ENCODE data around the gene SLCO2B1. TPM values are rescaled to one million over a fixed set of nuclear protein-coding genes. Genes with fewer than 3 reads are reported as not detected.

The SLCO2B1 gene
- total and polyA plus RNA-seq, 2 of the 8 experiments (the other 6 are each of a cell fraction or from before 2014, with no cell fraction given): 0.03 TPM; not detected in 1

DNA sequence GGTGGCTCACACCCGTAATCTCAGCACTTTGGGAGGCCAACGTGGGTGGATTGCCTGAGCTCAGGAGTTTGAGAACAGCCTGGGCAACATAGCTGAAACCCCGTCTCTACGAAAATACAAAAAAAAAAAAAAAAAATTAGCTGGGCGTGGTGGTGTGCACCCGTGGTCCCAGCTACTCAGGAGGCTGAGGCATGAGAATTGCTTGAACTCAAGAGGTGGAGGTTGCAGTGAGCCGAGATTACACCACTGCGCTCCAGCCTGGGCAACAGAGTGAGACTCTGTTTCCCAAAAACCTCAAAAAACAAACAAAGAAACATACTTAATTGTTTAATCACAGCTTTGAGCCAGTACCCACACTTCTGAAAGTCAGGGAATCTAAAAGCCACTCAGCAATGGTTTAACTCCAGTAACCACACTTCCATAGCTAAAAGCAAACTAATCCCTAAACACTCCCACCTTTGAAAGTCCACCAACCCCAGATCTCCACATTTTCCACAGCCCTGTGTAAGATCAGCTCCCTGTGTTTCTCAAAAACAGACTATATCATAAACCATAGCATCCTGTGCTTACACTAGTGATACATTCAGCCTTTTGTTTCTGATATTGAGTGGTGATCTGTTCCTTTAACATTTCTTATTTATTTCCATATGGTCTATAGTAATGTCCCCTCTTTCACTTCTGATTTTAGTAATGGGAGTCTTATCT lies 49.3 kb upstream of the SLCO2B1 start:
- FAIRE-seq (no peak), DNase-seq (ENCODE audit: low read depth in 1 of 2, low spot score in 2 of 2) (no peak)
- no peak overlapping the region for H2BK15ac ChIP-seq (ENCODE audit: low read length)
- no peaks in the 10 kb centered on the region for H3K27me3 ChIP-seq (replicated peaks in 1 of 4; ENCODE audit: control insufficient read depth in 3 of 4, extremely low read depth in 1 of 4, insufficient read depth in 3 of 4, low read length in 3 of 4)
- no peak overlapping the region for H4K91ac ChIP-seq (replicated peaks; ENCODE audit: insufficient read length, low read length)
- H3K9ac ChIP-seq (replicated peaks in 1 of 4; ENCODE audit: extremely low read depth in 1 of 4, low read depth in 3 of 4, low read length in 3 of 4): no peak overlapping the region
- H3K56ac ChIP-seq (replicated peaks; ENCODE audit: insufficient read length, low read depth, low read length): no peak overlapping the region
- H3K18ac ChIP-seq (ENCODE audit: extremely low read depth, low read length): no peak overlapping the region
- no peaks in the 10 kb centered on the region for H3K36me3 ChIP-seq (ENCODE audit: control insufficient read depth in 2 of 4, insufficient read depth in 4 of 4, low read length in 3 of 4)
- POLR2A ChIA-PET (ENCODE audit: partially characterized antibody): no interaction called here
- no peak overlapping the region for H2BK5ac ChIP-seq (ENCODE audit: low read depth, low read length)
- no peaks in the 10 kb centered on the region for H3K23me2 ChIP-seq (ENCODE audit: low read depth, low read length)
- no peak overlapping the region for H3K27ac ChIP-seq (ENCODE audit: low read depth, low read length)
- WGBS, 2 experiments (ENCODE audit: extremely low coverage in 1 of 2, insufficient coverage in 1 of 2, insufficient read length in 1 of 2, insufficient replicate concordance in 2 of 2, low coverage in 1 of 2, low lambda C conversion rate in 2 of 2, missing lambda C conversion rate in 1 of 2): 78% methylated on average over 8 of the region's 8 CpGs; no CpG with 5 or more reads in 1 of the 2 experiments
- no peak overlapping the region for H2AK5ac ChIP-seq (ENCODE audit: low read depth, low read length)
- no peak overlapping the region for H3K23ac ChIP-seq (ENCODE audit: insufficient read length)
- peaks cover 0 to 6% of the 10 kb centered on the region in 2 experiments; a peak in 1 of 4 replicates for H3K9me3 ChIP-seq (ENCODE audit: insufficient read depth in 2 of 2, low read depth in 1 of 2, low read length in 1 of 2)
- no peak overlapping the region for H3K4ac ChIP-seq (replicated peaks; ENCODE audit: insufficient read length, low read depth, low read length)
- H4K20me1 ChIP-seq (replicated peaks in 1 of 2; ENCODE audit: control insufficient read depth in 1 of 2, insufficient read depth in 2 of 2, low read length in 2 of 2): no peaks in the 10 kb centered on the region
- no peak overlapping the region for H2AFZ ChIP-seq (ENCODE audit: low read length)
- no peak overlapping the region for H4K8ac ChIP-seq (ENCODE audit: extremely low read depth, insufficient read depth, low read length)
- H2BK20ac ChIP-seq (ENCODE audit: low read length): no peak overlapping the region
- TF ChIP-seq POLR2AphosphoS5 (IDR thresholded peaks at IDR 0.05; ENCODE audit: low read depth, low read length) (no peak), SRF (IDR thresholded peaks at IDR 0.05; ENCODE audit: low read depth, low read length) (no peak), CHD1 (IDR thresholded peaks at IDR 0.05; ENCODE audit: low read depth, low read length) (no peak)
- TF ChIP-seq, protein P1, sequence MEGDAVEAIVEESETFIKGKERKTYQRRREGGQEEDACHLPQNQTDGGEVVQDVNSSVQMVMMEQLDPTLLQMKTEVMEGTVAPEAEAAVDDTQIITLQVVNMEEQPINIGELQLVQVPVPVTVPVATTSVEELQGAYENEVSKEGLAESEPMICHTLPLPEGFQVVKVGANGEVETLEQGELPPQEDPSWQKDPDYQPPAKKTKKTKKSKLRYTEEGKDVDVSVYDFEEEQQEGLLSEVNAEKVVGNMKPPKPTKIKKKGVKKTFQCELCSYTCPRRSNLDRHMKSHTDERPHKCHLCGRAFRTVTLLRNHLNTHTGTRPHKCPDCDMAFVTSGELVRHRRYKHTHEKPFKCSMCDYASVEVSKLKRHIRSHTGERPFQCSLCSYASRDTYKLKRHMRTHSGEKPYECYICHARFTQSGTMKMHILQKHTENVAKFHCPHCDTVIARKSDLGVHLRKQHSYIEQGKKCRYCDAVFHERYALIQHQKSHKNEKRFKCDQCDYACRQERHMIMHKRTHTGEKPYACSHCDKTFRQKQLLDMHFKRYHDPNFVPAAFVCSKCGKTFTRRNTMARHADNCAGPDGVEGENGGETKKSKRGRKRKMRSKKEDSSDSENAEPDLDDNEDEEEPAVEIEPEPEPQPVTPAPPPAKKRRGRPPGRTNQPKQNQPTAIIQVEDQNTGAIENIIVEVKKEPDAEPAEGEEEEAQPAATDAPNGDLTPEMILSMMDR (IDR thresholded peaks at IDR 0.05; ENCODE audit: control extremely low read depth in 1 of 3, insufficient read depth in 1 of 3, low read depth in 1 of 3, low read length in 3 of 3): no peak
- H3K79me1 ChIP-seq (ENCODE audit: low read depth, low read length): no peaks in the 10 kb centered on the region
- H2BK120ac ChIP-seq (replicated peaks; ENCODE audit: low read depth, low read length): no peak overlapping the region
- H3K79me2 ChIP-seq (ENCODE audit: control insufficient read depth in 1 of 2, insufficient read depth in 2 of 2, low read length in 2 of 2): no peaks in the 10 kb centered on the region
- no peak overlapping the region for H2BK12ac ChIP-seq (ENCODE audit: low read depth, low read length)
- H3K14ac ChIP-seq (ENCODE audit: insufficient read length): no peak overlapping the region
- H4K5ac ChIP-seq (ENCODE audit: insufficient read length, low read depth, low read length): no peak overlapping the region
- no peak overlapping the region for H3K4me2 ChIP-seq (ENCODE audit: insufficient read depth in 1 of 2, low read depth in 2 of 2, low read length in 2 of 2)
- no peak overlapping the region for H3K4me3 ChIP-seq (ENCODE audit: extremely low read depth in 1 of 4, insufficient read depth in 2 of 4, low read depth in 3 of 4, low read length in 4 of 4)
- CTCF ChIA-PET (ENCODE audit: partially characterized antibody): no interaction called here
- peaks cover 0 to 2% (median 0%) of the 10 kb centered on the region in 4 experiments; a peak in 2 of 7 replicates for H3K4me1 ChIP-seq (replicated peaks in 1 of 4; ENCODE audit: control insufficient read depth in 3 of 4, insufficient read depth in 4 of 4, low read length in 3 of 4)

Measured in H1 (cell line).